ENCODE measurements around the gene RIMBP2.
"Not testable (repeated sequence)": the region's sequence is repeated elsewhere in the genome, so short reads cannot be mapped to it uniquely, and the experiment has no call there.

Gene RIMBP2

GRCh38 chr12:130706885-130707570, 9.1 kb downstream of the RIMBP2 start:
- no peak for DNase-seq (ENCODE audit: low spot score)

DNA sequence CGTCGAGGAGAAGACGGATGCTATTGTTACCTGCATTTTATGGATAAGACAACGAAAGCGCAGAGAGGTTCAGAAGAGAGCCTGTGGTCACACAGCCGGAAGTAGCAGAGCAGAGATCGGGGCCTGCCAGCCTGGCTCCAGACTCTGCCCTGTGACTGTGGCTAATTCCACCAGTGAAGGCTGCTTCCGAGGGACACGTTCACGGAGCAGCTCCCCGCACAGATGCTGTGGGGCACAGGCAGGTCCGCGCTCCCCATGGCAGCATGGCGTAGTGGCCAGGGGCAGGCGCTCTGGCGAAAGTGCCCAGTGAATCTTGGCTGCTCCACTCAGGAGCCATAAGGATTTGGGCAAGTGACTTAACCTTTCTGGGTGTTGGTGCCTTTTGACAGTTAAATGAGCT, 9.8 kb downstream of the RIMBP2 start:
- DNase-seq (ENCODE audit: low spot score) = no peak

DNA sequence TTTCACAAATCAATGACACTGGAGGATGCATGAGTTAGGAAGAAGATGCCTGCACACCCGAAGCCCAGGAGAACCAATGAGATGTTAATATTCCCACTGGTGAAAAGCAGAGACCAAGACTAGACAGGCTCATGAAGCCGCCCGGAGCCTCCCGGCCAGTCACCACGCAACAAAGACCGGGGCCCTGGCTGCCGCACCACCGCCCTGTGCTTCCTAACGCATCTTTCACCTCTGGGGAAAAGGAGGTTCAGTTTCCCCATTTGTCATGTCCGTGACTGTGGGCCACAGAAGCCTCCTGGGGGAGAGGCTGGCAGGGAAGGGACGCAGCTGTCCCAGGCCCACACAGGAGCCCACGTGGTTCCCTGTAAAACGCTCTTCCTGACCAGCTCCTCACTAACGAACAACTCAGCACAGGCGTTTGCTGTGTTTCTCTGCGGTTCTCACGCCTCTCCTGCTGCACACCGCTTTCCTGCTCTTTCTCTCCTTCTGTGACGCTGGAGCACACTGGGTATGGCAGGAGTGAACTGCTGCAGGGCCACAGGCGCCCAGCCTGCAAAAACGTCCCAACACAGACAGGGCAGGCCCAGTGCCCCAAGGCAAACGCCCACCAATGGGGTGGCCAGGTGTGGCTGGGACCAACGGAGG, 10.8 kb downstream of the RIMBP2 start:
- no peak for DNase-seq (ENCODE audit: low spot score)

DNA sequence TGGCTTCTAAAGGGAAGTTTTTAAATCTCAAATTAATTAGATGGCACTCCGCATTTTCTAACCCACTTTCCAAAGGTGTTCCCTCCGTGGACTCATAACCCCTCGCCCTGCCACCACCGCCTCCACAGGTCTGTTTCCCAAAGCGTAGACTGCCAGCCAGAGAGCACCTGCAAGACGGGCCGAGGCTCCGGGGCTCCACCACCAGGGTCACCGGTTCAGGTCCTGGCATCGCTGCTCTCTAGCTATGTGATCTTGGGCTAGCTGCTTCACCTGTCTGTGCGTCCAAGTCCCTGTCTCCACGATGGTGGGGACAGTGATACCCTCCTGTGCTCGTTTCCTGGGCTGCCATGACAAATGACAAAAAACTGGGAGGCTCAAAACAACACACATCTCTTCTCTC, 11.5 kb downstream of the RIMBP2 start:
- no peak for DNase-seq (ENCODE audit: low spot score)

DNA sequence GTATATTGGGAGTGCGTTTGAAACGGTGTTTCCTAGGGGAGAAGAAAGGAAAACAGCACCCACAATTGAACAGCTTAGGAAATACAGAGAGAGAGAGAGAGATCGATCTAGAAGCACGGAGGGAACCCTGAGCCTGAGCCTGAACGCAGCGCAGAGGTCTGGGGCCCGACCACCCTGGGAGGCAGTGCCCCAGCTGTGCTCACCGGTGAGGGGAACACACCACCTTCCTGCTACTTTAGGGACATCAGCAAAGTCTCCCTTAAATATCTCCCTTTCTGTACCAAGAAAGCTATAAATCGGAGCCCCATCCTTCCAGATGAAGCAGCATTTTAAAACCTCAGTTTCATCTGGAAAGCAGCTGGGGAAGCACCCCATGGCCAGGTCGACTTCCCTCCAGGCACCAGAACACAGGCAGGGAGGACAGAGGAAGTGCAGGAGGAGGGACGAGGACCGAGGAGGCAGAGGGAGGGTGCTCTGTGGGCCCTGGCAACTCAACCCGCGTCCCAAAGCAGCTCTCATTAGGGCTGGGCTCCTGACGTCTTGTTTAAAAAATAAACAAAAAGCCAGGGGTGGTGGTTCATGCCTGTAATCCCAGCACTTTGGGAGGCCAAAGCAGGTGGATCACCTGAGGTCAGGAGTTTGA, 12.2 kb downstream of the RIMBP2 start:
- DNase-seq (ENCODE audit: low spot score) = no peak

- DNase-seq (ENCODE audit: low spot score) = no peak
Measured at GRCh38 chr12:130702966-130703732, 12.9 kb downstream of the RIMBP2 start.

DNA sequence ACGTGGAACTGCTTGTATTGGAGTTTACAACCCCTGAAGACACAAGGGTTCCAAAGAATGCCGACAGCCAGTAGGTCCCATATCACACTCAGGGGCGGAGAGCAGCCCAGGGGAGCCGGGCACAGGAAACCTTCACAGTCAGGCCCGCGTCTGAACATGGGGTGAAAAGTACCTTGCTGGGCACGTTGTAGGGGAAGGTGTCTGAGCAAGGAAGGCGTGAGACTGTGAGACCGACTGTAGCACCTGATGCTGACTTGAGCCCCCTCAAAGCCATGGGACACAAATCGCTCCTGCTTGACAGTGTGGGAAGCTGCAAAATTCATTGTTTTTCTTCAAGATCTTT, 14.7 kb downstream of the RIMBP2 start:
- DNase-seq (ENCODE audit: low spot score) = no peak

DNA sequence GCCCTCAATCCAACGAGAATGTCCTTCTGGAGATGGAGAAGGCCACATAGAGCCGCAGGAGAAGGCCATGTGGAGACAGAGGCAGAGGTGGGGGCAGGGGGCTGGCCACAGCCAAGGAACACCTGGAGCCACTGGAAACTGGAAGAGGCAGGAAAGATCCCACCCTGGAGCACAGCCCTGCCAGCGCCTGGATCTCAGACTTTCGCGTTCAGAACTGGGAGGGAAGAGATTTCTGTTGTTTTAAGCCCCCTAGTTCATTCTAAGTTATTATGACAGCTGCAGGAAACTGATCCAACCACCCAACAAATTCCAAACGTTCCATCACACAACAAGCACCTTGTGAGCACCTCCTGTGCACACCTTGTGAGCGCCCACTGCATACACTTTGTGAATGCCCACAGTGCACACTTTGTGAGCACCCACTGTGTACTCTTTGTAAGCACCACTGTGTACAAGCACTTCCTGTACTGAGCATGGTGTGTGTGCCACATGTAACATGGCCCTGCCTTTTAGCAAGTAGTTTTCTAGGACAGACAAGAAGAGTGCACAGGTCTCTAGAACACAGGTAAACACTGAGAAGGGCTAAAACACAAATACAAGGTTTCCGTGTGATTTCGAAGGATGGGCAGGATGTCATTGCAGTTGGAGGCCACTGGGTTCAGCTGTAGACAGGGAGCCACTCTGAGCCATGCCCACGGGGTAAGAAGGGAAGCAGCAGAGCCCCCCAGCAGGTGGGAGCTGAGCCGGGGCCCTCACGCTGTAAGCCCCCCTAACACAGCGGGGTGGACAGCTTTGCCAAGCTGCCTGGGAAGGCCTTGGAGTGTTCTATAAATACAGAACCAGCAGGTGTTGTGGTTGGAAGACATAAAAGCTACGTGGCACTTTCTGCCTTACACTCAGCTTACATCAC, 15.4 kb downstream of the RIMBP2 start:
- no peak for DNase-seq (ENCODE audit: low spot score)

- no peak for DNase-seq (ENCODE audit: low spot score)
Measured at GRCh38 chr12:130698106-130698505, 18.0 kb downstream of the RIMBP2 start.

DNA sequence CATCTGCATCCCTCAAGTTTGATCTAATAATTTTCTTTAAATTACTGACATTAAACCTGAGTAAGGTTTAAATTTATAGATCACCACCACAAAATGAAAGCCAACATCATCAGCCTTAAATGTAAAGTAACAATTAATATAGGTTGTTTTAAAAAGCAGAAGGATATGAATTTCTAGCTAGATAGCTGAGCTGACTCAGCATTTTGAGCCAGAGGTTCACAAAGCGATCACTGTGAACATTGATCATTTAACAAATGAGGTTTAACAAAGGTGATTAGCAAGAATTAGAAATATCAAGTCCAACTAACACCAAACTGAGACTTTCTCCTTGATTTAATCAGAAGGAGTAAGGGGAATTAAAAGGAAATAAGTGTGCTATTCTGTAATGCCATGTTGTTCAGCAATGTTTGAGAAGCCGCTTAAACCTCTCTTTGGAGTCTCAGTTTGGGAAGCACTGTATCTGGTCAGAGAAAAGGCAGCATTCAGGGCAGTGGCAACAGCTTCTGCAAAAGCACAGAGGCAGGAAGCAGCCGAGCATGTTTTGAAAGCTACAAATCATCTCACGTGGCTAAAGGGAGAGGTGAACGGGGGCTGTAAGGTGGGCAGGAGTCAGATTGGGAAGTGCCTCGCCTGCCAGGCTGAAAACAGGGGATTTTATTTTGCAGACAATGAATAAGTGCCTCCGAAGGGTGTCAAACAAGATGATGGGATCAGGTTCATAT, 19.6 kb downstream of the RIMBP2 start:
- no peak for DNase-seq (ENCODE audit: low spot score)

- DNase-seq (ENCODE audit: low spot score) = no peak
Measured at GRCh38 chr12:130695061-130695460, 21.0 kb downstream of the RIMBP2 start.

GRCh38 chr12:130689408-130690405, 26.4 kb downstream of the RIMBP2 start:
- no peak for DNase-seq (ENCODE audit: low spot score)

- not testable (repeated sequence) for DNase-seq (ENCODE audit: low spot score)
Measured at GRCh38 chr12:130688999-130689398, 27.1 kb downstream of the RIMBP2 start.

GRCh38 chr12:130687796-130688778, 28.0 kb downstream of the RIMBP2 start:
- no peak for DNase-seq (ENCODE audit: low spot score)

DNA sequence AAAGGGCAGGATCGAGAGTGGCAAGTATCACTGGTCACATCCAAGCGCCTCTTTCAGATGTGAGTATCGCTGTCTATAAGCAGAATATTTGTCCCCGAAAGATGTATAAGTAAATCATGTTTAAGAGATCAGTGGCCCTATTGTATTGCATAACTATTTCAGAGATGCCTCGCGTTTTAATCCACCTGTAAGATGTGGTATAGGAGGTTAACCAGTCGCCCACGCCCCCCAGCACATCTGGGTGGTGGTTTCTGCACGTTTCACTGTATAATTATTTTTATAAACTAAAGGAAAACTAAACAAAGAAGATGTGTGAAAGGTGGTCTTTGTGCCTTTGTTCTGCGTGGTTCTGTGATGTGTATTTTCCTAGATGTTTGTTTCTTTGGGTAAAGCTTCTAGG, 28.9 kb downstream of the RIMBP2 start:
- no peak for DNase-seq (ENCODE audit: low spot score)

DNA sequence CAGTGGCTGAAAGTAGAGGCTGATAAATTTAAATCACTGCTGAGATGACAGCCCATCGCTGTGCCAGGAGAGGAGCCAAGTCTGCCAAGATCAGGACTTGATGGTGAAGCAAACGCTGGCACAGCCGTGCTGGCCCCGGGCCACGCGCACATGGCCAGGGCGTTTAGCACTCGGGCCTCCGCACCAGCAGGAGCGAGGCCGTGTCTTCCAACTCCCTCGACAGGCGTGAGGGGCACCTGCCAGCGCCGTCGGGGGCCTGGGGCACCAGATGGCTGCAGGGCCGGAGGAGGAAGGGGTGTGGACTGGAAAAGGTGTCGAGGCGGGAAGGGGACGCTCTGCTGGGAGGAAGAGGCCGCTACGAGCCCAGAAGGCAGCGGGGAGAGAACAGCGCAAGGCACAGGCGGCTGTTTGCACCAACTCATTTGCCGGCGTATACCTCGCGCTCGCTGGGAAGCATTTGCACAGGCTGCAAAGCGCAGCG, 29.5 kb downstream of the RIMBP2 start:
- DNase-seq (ENCODE audit: low spot score) = no peak

GRCh38 chr12:130685850-130686249, 30.2 kb downstream of the RIMBP2 start:
- DNase-seq (ENCODE audit: low spot score) = no peak

DNA sequence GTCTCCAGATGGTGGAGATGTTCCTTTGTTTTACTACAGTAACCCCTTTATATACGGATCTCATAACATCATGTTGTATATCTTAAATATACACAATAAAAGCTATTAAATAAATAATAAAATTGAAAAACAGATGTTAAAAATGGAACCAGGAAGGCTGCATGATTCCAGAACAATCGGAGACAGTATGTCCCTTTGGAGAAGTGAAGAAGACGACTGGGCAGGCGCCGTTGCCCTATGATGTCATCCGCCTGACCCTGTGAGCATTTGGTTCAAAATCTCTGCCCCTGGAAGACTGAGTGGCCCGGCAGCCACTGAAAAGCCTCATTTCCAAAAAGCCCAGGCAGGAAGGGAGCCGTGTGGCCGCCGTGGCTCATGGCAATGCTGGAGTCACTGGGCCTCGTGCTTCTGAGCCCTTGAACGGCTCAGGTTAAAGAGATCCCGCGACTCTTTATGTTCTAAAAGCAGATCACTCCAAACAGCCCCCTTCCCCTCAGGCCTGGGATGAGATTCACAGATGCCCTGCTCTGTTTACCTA, 30.8 kb downstream of the RIMBP2 start:
- no peak for DNase-seq (ENCODE audit: low spot score)

Data from AG08396 (cell line).